GM20000 (cell line): ENCODE data around the gene CSTB.

Experiments used
- DNase-seq: peaks from one replicate; pipeline ENCODE4 v3.0.0; 2012; ENCODE audit warnings: low spot score
- TF ChIP-seq, protein P1 (sequence below): IDR thresholded peaks from 2 replicates; pipeline ENCODE4 v1.5.1; 2012; ENCODE audit warnings: mild to moderate bottlenecking, control low read depth; ENCODE audit errors: extremely low read depth, missing control alignments

CSTB gene

DNA sequence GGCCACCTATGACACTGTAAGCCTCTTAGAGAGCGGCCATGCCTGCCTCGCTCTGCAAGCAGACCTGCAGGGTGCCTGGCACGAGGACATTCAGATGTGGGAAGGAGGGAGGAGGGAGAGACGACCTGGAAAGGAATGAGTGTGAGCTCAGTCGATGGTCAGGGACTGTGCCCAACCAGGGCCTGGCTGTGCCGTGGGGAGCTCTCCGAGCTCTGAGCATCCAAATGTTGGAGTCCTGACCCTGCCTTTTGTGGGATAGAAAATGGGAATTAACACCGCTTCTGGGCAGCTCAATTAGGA, 7.3 kb downstream of the CSTB start:
- no peak for DNase-seq
- TF ChIP-seq, protein P1, sequence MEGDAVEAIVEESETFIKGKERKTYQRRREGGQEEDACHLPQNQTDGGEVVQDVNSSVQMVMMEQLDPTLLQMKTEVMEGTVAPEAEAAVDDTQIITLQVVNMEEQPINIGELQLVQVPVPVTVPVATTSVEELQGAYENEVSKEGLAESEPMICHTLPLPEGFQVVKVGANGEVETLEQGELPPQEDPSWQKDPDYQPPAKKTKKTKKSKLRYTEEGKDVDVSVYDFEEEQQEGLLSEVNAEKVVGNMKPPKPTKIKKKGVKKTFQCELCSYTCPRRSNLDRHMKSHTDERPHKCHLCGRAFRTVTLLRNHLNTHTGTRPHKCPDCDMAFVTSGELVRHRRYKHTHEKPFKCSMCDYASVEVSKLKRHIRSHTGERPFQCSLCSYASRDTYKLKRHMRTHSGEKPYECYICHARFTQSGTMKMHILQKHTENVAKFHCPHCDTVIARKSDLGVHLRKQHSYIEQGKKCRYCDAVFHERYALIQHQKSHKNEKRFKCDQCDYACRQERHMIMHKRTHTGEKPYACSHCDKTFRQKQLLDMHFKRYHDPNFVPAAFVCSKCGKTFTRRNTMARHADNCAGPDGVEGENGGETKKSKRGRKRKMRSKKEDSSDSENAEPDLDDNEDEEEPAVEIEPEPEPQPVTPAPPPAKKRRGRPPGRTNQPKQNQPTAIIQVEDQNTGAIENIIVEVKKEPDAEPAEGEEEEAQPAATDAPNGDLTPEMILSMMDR, result no peak

DNA sequence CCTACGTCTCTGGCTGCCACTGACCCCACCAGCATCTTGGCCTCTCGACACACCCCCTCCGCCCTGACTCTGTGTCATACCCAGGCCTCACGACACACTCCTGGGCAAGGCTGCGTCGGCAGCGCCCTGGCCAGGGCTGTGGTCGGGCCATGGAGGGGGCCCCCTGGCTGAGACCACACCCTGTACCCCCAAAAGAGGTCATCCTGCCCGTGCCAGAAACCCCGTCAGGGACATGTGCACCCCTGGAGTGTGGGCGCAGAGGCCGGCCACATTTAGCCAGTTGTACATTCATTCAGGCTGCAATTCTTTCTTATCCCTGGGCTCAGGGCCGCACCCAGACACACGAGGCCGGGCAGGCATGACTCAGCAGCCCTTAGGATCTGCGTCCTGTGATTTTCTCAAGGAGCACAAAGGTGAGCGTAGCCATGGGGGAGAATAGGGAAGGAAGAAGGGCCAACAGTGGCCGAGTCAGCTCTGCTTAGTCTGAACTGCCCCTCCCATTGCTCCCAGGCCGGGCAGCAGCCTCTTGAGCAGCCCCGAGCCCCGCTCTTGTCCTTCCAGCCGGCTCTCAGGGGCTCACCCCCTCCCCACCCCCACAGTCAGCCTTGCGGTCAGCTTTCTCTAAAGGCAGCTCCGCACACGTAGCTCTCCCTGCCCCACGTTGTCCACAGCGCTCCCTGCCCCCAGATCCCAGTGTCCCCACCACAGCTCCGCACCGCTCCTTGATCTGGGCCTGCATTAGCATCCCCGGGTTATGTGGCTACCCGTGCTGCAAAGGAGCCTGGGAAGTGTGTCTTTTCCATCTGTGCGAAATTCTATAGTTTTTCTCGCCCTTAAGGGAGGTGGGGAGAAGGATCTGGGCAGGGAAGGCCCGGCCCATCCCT, 7.9 kb downstream of the CSTB start:
- TF ChIP-seq, protein P1, result no peak
- DNase-seq, result no peak

DNA sequence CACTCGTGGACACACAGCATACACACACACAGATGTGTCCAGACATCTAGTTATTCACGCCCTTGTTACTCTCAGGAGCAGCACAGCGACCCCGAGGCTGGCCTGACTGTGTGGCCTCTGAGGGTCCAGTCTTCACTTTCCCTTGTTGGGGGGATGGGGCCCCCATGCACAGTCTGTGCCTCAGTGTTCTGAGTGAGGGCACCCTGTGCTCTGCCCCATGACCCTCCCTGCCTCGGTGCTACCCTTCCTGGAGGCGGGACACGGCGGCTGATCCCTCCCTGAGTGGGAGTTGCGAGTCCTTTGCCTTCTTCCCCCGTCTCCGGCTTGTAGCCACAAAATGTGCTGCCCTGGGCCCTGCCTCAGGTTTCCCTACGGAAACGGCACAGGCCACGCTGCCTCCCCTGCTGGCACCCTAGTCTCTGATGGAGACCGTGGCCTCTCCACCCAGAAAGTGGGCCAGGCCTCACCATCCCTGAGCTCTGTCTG, 8.6 kb downstream of the CSTB start:
- DNase-seq, result no peak
- TF ChIP-seq, protein P1, result no peak

DNA sequence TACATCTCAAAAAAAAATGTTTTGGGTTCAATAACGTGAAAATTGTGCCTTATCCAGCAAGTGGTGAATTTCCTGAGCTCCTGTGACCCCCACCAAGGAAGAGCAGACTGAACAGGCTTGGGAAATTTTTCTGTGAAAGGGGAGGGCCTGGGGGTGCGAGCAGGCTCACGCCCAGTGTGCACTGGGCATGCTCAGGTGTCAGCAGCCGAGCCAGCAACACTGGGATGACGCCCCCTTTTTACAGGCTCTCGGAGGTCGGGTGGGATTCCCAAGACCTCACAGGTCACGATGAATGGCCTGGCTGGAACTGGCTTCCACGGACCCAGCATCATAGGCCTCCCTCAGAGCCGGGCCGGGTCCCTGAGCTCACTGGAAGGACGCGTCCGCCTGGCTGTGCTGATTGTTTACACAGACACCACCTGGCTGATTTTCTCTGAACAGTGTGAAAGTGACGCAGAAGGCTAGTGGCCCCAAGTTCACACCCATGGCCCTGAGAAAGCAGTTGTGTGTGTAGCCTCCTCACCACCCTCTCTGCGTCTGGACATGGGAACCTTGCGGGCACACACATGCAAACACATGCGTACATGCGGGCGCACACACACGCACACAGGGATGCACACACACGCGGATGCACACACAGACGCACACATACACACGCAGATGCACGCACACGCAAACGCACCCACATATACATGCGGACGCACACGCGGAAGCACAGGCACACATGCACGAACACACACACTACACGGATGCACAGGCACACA, 9.2 kb downstream of the CSTB start:
- no peak for DNase-seq
- TF ChIP-seq, protein P1, result no peak

DNA sequence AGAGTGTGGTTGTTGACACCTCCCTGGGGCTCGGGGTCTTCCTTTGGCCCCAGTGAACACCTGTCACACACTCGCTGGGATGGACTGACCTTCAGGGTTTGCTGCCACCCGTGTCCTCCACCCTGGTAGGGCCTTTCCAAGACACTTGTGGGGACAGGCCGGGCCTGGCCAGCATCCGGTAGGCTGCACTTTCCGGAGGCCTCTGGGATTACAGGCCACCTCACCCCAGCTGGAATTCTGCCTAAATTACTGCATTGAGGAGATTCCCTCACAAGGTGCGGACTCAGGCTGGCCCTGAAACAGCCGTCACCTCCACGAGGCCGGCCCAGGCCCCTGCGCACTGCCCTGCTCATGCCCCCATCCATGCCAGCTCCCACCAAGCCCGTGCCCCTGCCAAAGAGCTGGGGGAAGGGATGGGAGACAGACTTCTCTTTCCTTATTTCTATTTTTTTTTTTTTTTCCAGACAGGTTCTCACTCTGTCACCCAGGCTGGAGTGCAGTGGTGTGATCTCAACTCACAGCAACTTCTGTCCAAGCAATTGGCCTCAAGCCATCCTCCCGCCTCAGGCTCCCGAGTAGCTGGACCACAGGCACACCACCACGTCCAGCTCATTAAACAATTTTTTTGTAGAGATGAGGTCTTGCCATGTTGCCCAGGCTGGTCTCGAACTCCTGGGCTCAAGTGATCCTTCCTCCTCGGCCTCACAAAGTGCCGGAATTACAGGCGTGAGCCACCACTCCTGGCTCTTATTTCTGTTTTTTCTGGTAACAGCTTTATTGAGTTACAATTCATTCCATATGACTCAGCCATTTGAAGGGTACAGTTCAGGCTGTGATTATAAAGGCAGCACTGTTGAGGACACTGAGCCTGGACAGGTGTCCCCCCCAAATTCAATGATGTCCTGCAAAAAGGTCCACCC, 11.3 kb downstream of the CSTB start:
- TF ChIP-seq, protein P1, result no peak
- no peak for DNase-seq

DNA sequence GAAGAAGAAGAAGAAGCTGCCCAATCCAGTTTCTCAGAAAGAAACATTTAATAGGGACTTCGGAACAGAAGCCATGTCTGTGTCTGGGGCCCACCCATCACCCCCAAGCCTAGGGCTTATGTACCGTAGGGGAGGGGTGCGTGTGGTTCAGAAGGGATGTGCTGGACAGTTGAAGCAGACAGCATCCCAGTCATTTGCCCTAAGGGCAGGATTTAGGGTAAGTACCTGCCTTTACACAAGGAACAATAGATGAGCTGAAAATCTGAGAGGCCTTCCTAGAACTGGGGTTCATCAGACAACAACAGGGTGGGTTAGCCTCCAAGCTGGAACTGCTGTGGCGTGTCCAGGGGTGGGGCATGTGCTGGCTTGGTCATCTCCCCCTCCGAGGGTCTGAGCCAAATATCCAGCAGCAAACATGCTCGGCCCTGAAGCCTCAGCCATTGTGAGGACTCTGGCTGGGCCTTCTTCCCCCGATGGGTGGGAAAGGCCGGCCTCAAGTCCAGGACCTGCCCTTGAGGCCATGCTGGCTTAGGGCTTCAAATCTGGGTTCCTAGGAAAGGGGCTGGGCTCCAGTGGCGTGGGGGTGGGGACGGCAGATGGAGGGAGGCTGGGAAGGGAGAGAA, 12.1 kb downstream of the CSTB start:
- no peak for DNase-seq
- TF ChIP-seq, protein P1, result no peak
